NCI-H2227 (cell line): ENCODE measurements around the gene RIT2.

Experiments used
- DNase-seq: peaks from one replicate; lab custom pipeline; 2025; ENCODE audit not compliant: unreplicated experiment; lab: John Stamatoyannopoulos, UW

RIT2 gene

DNA sequence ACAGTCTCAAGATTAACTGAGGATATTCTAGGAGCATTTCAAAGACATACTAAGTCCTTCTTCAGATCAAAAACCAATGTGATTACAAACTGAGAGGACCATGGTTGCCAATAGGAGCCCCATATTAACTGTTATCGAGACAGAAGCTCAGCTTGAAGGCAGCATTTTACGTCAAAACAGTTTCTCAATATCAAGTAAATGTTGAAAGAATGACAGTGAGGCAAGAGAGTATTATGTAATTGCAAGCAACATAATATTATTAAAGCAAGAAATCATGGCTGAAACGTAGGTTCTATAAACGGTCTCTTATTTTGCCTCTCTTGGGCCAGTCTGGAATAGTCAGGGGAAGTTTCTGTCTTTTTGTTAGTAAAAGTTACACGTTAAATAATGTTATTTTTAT lies 22.9 kb downstream of the RIT2 start:
- no peak for DNase-seq

DNA sequence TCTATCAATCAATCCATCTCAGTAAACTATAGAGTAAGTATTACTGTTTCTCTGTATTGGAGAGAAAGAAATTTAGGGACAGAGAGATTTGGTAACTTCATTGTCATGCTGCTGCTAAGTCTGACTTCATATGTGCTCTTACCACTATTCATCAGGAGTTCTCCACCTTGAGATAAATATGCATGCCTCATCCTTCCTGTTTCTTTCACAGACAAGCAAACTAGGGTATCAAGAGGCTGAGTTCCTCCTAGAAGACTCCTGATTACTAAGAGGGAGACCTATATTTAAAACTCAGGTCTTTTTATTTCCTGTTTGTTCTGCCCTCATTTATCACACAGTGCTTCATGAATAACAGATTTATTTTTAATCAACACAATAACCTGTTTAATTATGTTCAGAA lies 34.1 kb downstream of the RIT2 start:
- no peak for DNase-seq

DNA sequence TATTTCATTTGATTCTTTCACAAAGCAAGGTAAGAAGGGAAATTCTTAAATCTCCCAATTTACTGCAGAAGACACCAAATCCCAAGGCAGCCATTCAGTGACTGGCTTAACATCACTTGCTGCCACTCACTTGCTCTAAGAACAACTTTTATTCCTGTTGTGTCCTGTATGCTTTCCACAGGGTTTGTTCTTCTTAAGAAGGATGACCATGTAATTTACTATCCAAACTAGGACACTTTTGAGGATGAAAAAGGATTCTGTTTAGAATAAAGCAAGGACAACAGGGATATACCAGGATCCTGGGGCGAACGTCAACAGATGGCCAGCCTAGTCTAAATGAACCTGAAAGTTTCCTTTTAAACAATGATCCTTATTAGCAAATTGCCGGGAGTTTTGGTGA lies 34.8 kb downstream of the RIT2 start:
- DNase-seq = no peak

DNA sequence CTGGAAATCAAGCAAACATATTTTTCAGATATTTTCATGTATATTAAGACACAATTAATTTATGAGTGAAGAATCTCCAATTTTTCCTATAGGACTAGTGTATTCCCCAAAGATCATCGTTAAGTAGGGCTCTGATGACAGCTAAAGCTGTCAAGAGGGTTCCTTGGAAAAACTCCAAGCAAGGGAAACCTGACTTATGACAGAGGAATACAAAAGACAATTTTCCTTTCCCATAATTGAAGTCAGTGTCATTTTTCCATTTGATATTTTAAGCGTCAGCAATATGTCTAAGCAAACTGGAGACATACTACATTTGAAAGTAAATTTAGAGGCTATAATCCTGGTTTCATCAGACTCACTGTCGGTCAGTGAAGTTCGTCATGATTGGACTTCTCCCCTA lies 36.1 kb downstream of the RIT2 start:
- no peak for DNase-seq

DNA sequence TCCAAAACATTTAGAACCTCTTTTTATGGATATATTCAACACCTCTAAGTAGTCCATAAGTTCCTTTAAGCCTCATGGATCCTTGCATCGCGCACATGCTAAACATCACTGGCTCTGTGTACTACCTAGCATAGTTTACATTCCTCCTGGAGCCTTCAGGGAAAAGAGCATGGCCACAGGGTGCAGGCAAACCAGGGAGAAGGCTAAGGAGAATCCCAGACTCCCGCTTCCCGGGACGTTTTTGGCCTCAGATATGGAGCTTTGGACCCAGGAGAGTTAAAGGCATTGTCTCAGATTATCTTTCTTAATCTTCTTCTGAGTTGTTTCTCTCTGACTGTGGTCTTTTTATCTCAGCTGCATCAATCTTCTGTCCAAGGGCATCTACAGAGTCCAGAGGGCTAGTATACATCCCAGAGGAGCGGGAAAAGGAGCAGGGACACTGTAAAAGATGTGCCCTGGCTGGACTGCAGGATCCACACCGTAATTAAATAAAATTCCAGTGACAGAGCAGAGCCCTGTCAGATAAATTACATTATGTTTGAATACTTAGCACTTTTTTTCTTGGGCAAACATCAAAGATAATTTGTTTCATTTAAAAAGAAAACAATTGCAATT lies 36.9 kb downstream of the RIT2 start:
- no peak for DNase-seq

DNA sequence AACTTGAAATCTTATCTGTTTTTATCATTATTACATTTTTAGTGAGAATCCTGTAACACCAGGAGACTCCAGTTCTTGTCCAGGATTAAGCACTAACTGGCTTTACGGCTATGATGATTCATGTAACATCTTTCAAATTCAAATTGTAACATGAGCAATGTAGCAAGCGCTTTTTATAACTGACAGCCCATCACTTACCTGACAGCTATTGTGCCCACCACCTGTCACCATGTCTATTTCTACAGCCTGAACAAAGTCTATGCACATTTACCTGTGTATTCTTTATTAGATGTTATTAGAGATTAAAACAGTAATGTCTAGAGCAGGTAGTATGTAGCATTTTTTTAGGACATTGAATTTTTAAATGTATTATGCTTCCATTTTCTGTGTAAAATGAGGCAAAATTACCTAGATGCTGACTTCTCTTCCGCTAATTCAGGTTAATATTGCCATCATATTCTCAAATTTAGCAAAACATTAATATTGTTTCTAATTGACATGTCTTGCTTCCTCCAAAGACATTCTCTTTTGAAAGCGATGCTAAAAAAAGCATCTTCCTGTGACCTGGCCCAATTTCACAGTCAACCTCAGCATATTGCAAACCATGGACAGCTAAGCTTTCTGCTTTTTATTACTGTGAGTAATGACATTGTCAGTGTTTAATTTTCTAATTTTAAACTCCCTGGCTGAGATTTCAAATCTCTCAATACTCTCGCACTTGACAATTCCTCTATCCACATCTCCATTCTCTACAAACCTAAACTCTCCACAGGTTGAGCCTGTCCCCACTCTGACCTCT lies 37.8 kb downstream of the RIT2 start:
- no peak for DNase-seq

DNA sequence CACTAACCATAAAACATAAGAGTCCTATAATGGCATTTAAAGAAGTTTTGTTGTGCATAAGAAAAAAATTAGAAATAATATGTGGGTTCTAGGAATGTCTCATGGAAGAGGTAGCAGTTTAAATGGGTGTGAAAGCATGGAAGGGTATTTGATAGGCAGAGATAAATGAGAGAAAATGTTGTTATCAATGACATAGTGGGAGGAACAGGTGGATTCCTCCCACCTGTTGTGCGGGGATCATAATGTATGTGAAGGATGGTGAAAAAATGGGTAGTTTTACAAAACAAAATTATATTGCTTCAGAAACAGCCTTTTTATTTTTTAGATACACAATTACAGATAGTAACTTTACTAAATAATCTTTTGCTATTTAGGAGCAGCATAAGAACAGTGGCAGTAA lies 41.7 kb downstream of the RIT2 start:
- DNase-seq = no peak

DNA sequence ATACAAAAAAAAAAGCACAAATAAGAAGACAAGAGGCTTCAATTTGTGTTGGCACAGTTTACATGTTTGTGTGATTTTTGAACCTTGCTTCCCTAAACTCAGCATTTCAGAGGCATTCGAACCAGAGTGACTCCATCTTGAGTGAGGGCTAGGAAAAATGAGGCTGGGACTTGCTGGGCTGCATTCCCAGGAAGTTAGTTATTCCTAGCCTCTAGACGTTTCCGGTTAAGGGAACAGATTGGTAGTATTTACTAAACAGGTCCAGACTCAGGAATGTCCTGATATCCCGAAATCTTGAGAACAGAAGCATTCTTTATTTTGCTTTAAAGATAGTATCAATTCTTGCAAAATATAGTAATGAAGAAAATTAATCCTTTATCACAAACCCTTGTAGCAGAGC lies 46.7 kb downstream of the RIT2 start:
- DNase-seq = no peak

DNA sequence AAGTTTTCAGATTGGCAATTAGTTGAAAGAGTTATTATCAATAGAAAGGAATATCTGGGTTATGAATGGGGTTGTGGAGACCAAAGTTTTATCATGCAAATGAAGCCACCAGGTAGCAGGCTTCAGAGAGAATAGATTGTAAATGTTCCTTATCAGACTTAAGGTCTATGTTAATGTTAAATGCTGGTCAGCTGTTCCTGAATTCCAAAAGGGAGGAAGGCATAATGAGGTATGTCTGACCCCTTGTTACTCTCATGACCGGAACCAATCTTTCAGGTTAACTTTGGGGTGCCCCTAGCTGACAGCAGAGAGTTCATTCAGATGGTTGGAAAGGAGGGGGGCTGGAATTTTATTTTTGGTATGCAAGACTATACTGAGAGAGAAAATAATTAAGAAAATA lies 47.9 kb downstream of the RIT2 start:
- DNase-seq = no peak

DNA sequence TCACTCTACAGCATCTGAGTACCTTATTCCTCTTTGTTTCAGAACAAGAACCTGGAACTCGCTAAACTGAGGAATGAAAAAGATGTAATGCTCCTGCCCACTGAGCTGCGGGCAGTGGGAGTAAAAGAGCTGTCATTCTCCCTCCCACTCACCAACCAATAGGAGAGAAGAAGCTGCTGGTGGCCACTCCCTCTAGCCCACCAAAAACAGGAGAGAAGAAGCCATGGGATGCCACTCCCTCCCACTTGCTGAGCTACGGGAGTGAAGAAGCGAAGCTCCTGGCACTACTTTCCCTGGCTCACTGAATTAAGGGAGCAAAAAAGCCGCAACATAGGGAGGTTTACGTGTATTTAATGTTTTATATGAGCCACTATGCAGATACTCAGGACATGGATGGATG lies 53.7 kb downstream of the RIT2 start:
- DNase-seq = no peak

DNA sequence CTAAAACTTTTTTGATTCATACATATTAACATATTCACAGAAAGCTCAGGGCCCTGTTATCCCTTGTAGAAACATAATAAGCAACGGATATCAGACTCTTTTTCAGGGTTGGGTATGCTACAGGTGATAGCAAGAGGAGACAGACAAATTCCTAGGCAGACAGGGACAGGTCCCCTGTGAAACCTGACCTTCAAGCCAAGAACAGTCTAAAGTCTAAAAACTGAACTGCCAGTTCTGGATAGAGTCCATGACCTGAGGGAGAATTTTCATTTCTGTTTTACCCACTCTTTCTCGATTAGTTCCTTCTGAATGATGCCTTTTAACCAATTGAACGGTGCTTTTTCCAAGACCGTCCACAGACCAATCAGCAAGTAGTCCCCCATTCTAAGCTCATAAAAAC lies 54.2 kb downstream of the RIT2 start:
- no peak for DNase-seq

DNA sequence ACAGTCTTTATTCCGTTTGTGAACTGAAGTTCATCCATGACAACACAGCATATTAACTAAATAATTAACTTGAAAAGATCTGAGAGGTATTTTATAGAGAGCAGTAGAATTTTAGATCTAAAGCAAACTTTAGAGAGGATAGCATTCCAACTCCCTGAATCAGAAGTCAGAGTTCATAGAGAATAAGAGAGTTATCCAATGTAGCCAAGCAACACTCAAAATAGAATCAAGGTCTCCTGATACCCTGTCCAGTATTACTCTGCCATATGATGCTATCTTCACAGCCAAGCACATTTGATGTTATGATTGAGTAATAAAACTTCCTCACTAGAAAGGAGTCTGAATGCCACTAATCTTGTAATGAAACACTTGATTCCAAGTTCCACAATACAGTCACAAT lies 55.5 kb downstream of the RIT2 start:
- no peak for DNase-seq

DNA sequence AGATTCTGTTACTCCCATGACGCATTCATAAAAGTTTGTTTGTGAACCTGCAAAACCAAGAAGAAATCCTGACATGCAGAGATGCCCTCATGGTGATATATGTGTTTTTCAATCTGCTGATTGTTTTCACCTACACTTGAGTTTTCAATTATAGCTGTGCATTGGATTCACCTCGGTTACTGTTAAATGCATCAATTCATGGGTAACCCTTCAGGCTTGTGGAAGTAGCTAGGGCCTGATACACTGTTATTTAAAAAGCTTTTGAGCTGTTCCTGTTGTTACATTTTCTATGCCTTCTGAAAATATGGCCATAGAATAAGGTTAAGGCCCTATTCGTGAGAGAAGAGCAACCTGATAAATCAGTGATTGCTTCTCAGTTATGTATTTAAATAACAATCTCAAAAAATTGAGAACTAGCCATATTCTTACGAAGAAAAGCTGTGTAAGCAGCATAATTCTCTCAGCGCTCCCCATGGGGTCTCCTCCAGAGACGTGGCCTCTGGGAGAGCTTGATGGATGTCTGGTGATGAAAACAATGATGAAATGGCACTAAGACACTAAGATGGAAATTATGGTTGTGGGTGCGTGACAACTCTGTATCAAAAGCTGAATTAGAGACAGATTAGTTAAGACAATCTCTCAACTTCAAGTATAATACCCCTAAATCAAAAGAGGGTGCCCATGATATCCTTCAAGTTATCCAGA lies 60.5 kb downstream of the RIT2 start:
- peak; percentile 68 for DNase-seq

DNA sequence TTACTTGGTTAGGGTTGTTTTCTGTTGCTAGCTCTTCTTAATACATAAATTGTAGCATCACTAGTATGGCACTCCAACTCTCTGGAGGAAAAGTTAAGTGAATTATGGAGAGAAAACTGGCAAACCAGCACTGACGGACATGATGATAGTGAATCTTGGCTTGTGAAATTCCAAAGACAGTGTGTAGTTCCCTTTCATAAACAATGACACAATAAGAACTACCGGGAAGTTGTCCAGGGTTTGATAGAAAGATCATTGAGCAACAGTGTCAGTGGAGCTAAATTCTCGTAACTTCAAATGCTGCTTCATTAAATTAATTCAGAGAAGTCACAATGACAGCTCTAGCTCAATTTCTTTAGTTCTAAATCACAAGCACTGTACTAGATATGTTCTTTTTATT lies 66.5 kb downstream of the RIT2 start:
- DNase-seq = no peak

DNA sequence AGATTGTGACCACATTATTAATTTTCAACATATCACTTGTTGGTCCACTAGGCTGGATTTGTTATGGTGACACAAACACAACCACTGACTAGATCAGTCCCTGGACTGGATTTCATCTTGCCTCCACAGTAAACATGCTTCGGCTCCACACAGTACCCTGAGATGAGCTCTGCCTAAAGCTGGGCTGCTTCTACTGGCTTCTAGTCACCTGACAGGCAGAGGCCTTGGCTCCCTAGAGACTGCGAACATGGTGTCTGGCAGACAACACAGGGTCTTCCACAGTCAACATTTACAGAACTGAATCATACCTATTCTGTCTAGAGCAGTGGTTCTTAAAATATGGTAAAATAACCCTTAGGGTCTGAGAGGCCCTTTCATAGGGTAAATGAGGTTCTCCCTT lies 69.2 kb downstream of the RIT2 start:
- DNase-seq = no peak

DNA sequence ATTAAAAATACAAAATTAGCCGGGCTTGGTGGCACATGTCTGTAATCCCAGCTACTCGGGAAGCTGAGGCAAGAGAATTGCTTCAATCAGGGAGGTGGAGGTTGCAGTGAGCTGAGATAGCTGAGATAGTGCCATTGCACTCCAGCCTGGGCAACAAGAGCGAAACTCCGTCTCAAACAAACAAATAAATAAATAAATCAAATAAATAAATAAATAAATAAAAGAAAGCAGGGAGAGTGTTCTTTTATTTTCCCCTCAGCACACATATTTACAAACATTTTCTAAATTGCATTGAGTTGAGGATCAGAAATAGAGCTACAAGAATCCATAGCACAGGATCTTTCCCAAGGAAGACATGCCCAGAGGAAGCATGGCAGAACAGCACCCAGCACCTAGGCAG lies 71.9 kb downstream of the RIT2 start:
- DNase-seq = no peak

DNA sequence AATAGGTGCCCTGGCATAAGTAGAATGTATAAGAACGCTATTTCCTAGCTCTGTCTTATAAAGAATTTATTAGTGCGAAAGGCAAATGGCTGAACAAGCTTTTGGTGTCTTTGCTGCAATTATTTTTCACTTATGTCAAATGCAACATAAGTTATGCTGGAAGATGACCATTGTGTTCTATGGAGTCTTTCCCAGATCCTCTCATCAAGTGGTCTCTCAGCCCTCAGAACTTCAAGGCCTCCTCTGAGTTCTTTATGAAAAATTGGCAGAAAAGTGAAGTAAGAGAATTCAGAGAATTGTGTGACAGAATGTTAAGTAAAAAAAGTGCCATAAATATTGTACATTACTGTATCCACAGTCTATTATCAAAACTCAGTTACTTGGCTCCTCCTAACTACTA lies 75.2 kb downstream of the RIT2 start:
- DNase-seq = no peak

DNA sequence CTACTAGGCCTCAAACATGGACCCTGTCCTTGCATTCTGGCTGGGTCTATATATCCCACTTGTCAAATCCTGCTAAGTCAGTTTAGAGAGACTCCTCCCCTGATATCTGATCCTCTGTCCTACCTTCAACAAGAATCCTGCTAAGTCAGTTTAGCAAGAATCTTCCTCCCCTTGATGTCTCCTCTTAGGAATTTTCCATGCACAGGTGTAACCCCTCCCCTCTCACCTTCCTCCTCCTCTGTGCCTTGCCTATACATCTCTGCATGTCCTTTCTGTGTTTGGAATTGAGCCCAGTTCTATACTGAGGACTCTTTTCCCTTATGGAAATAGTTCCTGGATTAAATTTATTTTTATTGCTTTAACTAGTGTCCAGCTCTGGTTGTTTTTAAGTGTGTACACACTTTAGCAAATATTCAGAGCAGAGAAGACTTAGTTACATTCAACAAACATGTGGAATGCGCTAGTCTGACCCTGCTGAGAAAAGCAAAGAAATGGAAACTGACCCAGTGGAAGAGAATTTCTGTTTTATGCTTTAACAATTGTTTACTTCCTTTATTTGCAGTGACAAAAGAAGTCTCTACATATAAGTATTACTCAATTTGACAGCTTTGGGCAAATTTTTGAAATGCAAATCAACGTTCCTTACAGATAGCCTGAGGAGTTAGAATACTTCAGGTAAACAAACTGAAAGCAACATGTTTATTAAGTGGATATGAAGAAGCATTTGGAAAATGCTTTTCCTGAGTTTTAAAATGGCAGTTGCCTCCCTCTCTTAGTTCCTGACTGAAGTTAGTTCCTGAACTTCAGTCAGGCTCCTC lies 80.6 kb downstream of the RIT2 start:
- DNase-seq = no peak

DNA sequence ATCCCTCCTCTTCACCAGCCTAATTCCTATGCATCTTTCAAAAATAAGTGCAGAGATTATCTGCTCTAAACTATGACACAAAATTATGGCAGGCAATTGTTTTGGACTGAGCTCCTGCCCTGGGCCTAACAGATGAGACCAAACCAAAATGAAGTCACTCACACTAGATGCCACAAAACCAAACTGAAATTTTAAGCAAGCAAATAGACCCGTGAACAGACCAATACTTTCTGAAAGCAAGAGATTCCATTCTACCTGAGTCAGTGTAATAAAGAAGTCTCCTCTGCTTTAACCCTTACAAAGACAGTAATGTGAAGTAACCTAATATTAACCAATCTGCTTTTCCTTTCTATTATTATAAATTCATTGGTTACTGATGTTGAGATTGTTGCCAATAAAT lies 84.3 kb downstream of the RIT2 start:
- no peak for DNase-seq

DNA sequence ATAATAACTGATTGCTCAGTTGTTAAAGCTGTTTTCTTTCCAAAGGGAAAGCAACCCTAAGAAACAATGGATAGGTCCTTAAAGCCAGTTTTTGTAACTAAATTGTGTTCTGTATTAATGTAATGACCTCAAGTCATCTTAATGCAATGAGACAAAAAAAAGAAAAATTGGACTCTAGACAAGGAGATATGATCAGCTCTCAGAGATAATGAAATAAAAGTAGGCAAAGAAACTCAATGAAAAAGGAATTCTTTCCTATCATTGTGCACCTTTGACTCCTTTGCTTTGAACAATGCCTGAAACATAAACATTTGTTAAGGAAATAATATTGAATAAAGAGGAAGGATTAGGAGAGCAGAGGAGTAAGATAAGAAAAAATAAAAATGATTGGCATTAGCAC lies 86.1 kb downstream of the RIT2 start:
- no peak for DNase-seq

DNA sequence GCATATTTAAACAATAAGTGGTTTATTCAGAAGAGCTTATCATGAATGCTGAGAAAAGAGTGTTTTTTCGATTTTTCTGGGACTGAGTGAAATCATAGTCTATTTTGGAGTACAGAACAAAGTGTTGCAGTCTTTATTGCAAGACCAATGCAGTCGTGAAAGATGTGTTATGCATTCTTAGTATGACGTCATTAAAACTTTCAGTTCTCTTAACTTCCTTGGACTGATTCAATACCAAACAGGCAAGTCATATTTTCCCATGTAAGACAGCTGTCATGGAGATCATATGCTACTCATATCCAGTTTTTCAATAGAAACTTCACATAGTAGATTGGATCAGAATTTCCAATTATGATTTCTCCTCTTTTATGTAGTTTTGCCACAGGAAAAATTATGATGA lies 92.6 kb downstream of the RIT2 start:
- DNase-seq = no peak

DNA sequence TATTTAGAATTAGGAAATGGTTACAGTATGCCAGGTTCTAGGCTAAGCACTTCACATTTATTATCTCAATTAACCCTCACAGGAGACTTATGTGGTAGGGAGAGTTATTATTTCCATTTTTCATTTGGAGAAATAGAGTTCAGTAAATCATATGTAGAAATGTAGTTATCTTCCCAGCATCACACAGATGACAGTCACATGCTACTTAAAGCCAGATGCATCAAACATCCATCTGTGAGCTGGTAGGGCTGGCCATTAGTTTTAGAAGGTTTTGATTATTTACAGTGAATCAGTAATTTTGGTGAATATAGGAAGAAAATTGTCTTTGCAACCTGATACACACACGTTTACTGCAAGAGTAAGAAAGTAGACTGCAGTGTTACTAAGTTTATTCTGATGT lies 97.9 kb downstream of the RIT2 start:
- no peak for DNase-seq
